ENCODE results near the gene GRIN3A.
"Not testable (repeated sequence)": the region's sequence is repeated elsewhere in the genome, so short reads cannot be mapped to it uniquely, and the experiment has no call there.

The GRIN3A gene

GRCh38 chr9:101738566-101739183 is at the start of gene GRIN3A:
Gene GRIN3A (minus strand): TSS chr9:101738647. CDS start chr9:101737979, 668 bp downstream.
- DNase-seq (ENCODE audit: low read depth), result no peak

- no peak for DNase-seq (ENCODE audit: low read depth)
These were observed 49.4 kb upstream of the GRIN3A start for GRCh38 chr9:101787891-101788290.

GRCh38 chr9:101778332-101778731 is 39.9 kb upstream of the GRIN3A start:
- no peak for DNase-seq (ENCODE audit: low read depth)

- DNase-seq (ENCODE audit: low read depth), result no peak
These were observed 26.0 kb upstream of the GRIN3A start for GRCh38 chr9:101764472-101764871.

- no peak for DNase-seq (ENCODE audit: low read depth)
These were observed 20.0 kb upstream of the GRIN3A start for GRCh38 chr9:101758304-101758930.

- no peak for DNase-seq (ENCODE audit: low read depth)
These were observed 15.3 kb upstream of the GRIN3A start for GRCh38 chr9:101753716-101754115.

GRCh38 chr9:101751895-101752294 is 13.4 kb upstream of the GRIN3A start:
- DNase-seq (ENCODE audit: low read depth), result no peak

- DNase-seq (ENCODE audit: low read depth), result no peak
These were observed 864 bp upstream of the GRIN3A start for GRCh38 chr9:101739311-101739710.

GRCh38 chr9:101737705-101738565 is 512 bp downstream of the GRIN3A start:
- DNase-seq (ENCODE audit: low read depth), result no peak

GRCh38 chr9:101737165-101737704 is 1.2 kb downstream of the GRIN3A start:
- DNase-seq (ENCODE audit: low read depth), result no peak

- DNase-seq (ENCODE audit: low read depth), result no peak
These were observed 1.7 kb downstream of the GRIN3A start for GRCh38 chr9:101736717-101737116.

GRCh38 chr9:101731429-101731828 is 7.0 kb downstream of the GRIN3A start:
- no peak for DNase-seq (ENCODE audit: low read depth)

- no peak for DNase-seq (ENCODE audit: low read depth)
These were observed 10.6 kb downstream of the GRIN3A start for GRCh38 chr9:101727612-101728524.

- DNase-seq (ENCODE audit: low read depth), result not testable (repeated sequence)
These were observed 14.2 kb downstream of the GRIN3A start for GRCh38 chr9:101724271-101724670.

- no peak for DNase-seq (ENCODE audit: low read depth)
These were observed 20.3 kb downstream of the GRIN3A start for GRCh38 chr9:101718192-101718591.

GRCh38 chr9:101716629-101717028 is 21.8 kb downstream of the GRIN3A start:
- no peak for DNase-seq (ENCODE audit: low read depth)

GRCh38 chr9:101711330-101711941 is 27.0 kb downstream of the GRIN3A start:
- no peak for DNase-seq (ENCODE audit: low read depth)

- DNase-seq (ENCODE audit: low read depth), result no peak
These were observed 29.6 kb downstream of the GRIN3A start for GRCh38 chr9:101708855-101709254.

GRCh38 chr9:101707721-101708120 is 30.7 kb downstream of the GRIN3A start:
- DNase-seq (ENCODE audit: low read depth), result no peak

- no peak for DNase-seq (ENCODE audit: low read depth)
These were observed 31.4 kb downstream of the GRIN3A start for GRCh38 chr9:101706997-101707396.

- no peak for DNase-seq (ENCODE audit: low read depth)
These were observed 32.1 kb downstream of the GRIN3A start for GRCh38 chr9:101706261-101706798.

All from GM04503 (cell line).